Gastrocnemius medialis (tissue), 4 donors: ENCODE data around the gene GAB2. TPM values are rescaled to one million over a fixed set of nuclear protein-coding genes. Genes with fewer than 3 reads are reported as not detected.
A peak's percentile ranks its signal among the peaks of the same experiment; 100 is the strongest.

Experiments
- ATAC-seq, 2 donors: fragments of 150-250 bp; one replicate each; pipeline ENCODE4 v1.9.1; 2016
- DNase-seq, 2 donors: peaks; one replicate each; pipeline ENCODE4 v3.0.0-alpha.2; 2019
- H3K27ac ChIP-seq, 4 donors: fragments of 200-600 bp; sonication (generic); 1 replicate in 1 of 4; 2 replicates in 3 of 4; pipeline ENCODE4 v1.5.1; 2016 to 2018; ENCODE audit warnings: mild to moderate bottlenecking in 2 of 4, moderate library complexity in 1 of 4
- H3K27me3 ChIP-seq, 3 donors: fragments of 200-600 bp; sonication (generic) in 2 of 3; 1 replicate in 1 of 3; 2 replicates in 2 of 3; pipeline versions ENCODE4 v1.5.1 to v1.6.0; 2016 to 2019; ENCODE audit warnings: mild to moderate bottlenecking in 1 of 3, moderate library complexity in 1 of 3
- H3K36me3 ChIP-seq, 2 donors: fragments of 200-600 bp; sonication (generic) in 1 of 2; one replicate each; pipeline ENCODE4 v1.5.1; 2017 to 2018
- H3K4me1 ChIP-seq, 2 donors: fragments of 200-600 bp; sonication (generic) in 1 of 2; one replicate each; pipeline ENCODE4 v1.5.1; 2016 to 2017; ENCODE audit warnings: mild to moderate bottlenecking in 2 of 2
- H3K4me3 ChIP-seq, 4 donors: fragments of 200-600 bp; sonication (generic) in 3 of 4; 1 replicate in 1 of 4; 2 replicates in 3 of 4; pipeline ENCODE4 v1.5.1; 2016 to 2019; ENCODE audit warnings: mild to moderate bottlenecking in 2 of 4
- H3K9me3 ChIP-seq, 3 donors: fragments of 200-600 bp; sonication (generic) in 2 of 3; 1 replicate in 1 of 3; 2 replicates in 2 of 3; pipeline ENCODE4 v1.5.1; 2016 to 2019
- CTCF ChIP-seq, 5 experiments: fragments of 450-650 bp in 3 of 5; fragments of 200-600 bp in 2 of 5; sonication (generic) in 2 of 5; IDR thresholded peaks in 4 of 5; conservative IDR thresholded peaks in 1 of 5; 1 replicate in 4 of 5; 2 replicates in 1 of 5; pipeline ENCODE4 v1.5.1; 2016 to 2019; ENCODE audit warnings: antibody characterized with exemption in 5 of 5, mild to moderate bottlenecking in 3 of 5, moderate library complexity in 3 of 5
- POLR2A ChIP-seq, 2 donors: fragments of 450-650 bp; IDR thresholded peaks; one replicate each; pipeline ENCODE4 v1.6.1; 2017; ENCODE audit warnings: antibody characterized with exemption in 2 of 2, mild to moderate bottlenecking in 2 of 2, moderate library complexity in 2 of 2
- in situ Hi-C, 4 donors: fragments of 200-750 bp; cut with MboI; loops; one replicate each; pipeline versions ENCODE4 v1.15.0 to v1.8.0; 2017; ENCODE audit warnings: low sequenced_read_pairs in 4 of 4
- intact Hi-C: fragments of 100-400 bp; cut with DNase I; formaldehyde crosslinking; loops from one replicate; pipeline ENCODE4 v1.15.1; 2023; ENCODE audit warnings: low total_unique reads
- total RNA-seq, 4 donors: library from RNA; depleted of rRNA; stranded (reverse); fragments of >200 nt; gene quantifications; one replicate each; pipeline versions ENCODE4 v1.1.0 to v1.2.3, GENCODE V29; 2016

GAB2 gene
- total RNA-seq, 4 donors from 2014 or later = 4.9 to 68.0 (median 25.8) TPM

GRCh38 chr11:78254268-78254667, 163.4 kb downstream of the GAB2 start:
- no peaks in the 10 kb centered on the region for H3K27me3 ChIP-seq
- peaks cover 0 to 5% of the 10 kb centered on the region in 2 donors for H3K36me3 ChIP-seq
- DNase-seq (no peak), ATAC-seq (no peak)
- H3K4me3 ChIP-seq = no peak overlapping the region
- H3K27ac ChIP-seq = no peak overlapping the region
- peaks cover 0 to 18% of the 10 kb centered on the region in 2 donors for H3K4me1 ChIP-seq
- in situ Hi-C loops (no loop called here), intact Hi-C loops (no loop called here)
- TF ChIP-seq CTCF (IDR thresholded peaks at IDR 0.05 in 4 of 5, conservative IDR thresholded peaks at IDR 0.05 in 1 of 5) (no peak), POLR2A (IDR thresholded peaks at IDR 0.05) (no peak)
- no peaks in the 10 kb centered on the region for H3K9me3 ChIP-seq

- Histone ChIP-seq H3K27me3 (no peaks in the 10 kb centered on the region), H3K9me3 (no peaks in the 10 kb centered on the region), H3K4me1 (peaks cover 0 to 18% of the 10 kb centered on the region in 2 donors), H3K4me3 (no peak overlapping the region), H3K36me3 (peaks cover 0 to 5% of the 10 kb centered on the region in 2 donors), H3K27ac (no peak overlapping the region)
- DNase-seq (no peak), ATAC-seq (no peak)
- TF ChIP-seq CTCF (IDR thresholded peaks at IDR 0.05 in 4 of 5, conservative IDR thresholded peaks at IDR 0.05 in 1 of 5) (no peak), POLR2A (IDR thresholded peaks at IDR 0.05) (no peak)
- intact Hi-C loops (no loop called here), in situ Hi-C loops (no loop called here)
Observed at GRCh38 chr11:78253797-78254196, 163.8 kb downstream of the GAB2 start.

GRCh38 chr11:78251083-78251775, 166.4 kb downstream of the GAB2 start:
- intact Hi-C loops = no loop called here
- peak overlapping the region in 2 of 4 donors; percentile 3 to 17 for H3K27ac ChIP-seq
- in situ Hi-C loops = no loop called here
- no peak for TF ChIP-seq CTCF (IDR thresholded peaks at IDR 0.05 in 4 of 5, conservative IDR thresholded peaks at IDR 0.05 in 1 of 5)
- no peak for TF ChIP-seq POLR2A (IDR thresholded peaks at IDR 0.05)
- no peaks in the 10 kb centered on the region for H3K27me3 ChIP-seq
- ATAC-seq (no peak), DNase-seq (no peak)
- H3K4me3 ChIP-seq = no peak overlapping the region
- no peaks in the 10 kb centered on the region for H3K9me3 ChIP-seq
- H3K4me1 ChIP-seq = peaks cover 0 to 18% of the 10 kb centered on the region in 2 donors
- H3K36me3 ChIP-seq = peaks cover 0 to 5% of the 10 kb centered on the region in 2 donors

- intact Hi-C loops = no loop called here
- in situ Hi-C loops = no loop called here
- ATAC-seq = no peak
Observed at GRCh38 chr11:78250099-78250498, 167.5 kb downstream of the GAB2 start.

More at GRCh38 chr11:78250099-78250498, 167.5 kb downstream of the GAB2 start:
- no peak for TF ChIP-seq CTCF (IDR thresholded peaks at IDR 0.05 in 4 of 5, conservative IDR thresholded peaks at IDR 0.05 in 1 of 5)
- no peak for TF ChIP-seq POLR2A (IDR thresholded peaks at IDR 0.05)
- Histone ChIP-seq H3K4me3 (no peak overlapping the region), H3K36me3 (peaks cover 0 to 5% of the 10 kb centered on the region in 2 donors), H3K27ac (no peak overlapping the region), H3K9me3 (no peaks in the 10 kb centered on the region), H3K4me1 (peaks cover 0 to 18% of the 10 kb centered on the region in 2 donors), H3K27me3 (no peaks in the 10 kb centered on the region)
- DNase-seq = no peak
